Bronchial epithelial cell (primary cell): ENCODE data around the gene SLC12A3. TPM values are rescaled to one million over a fixed set of nuclear protein-coding genes. Genes with fewer than 3 reads are reported as not detected.
A peak's percentile ranks its signal among the peaks of the same experiment; 100 is the strongest.

ENCODE experiments used
- DNase-seq: peaks from one replicate; pipeline ENCODE4 v3.0.0-alpha.2; 2010; ENCODE audit warnings: low read depth
- FAIRE-seq: peaks from 2 replicates; lab custom pipeline; 2011; peaks lifted over from hg19 to GRCh38; lab: Jason Lieb, UNC
- H3K27me3 ChIP-seq: 2 replicates; pipeline ENCODE4 v1.5.1; 2011; ENCODE audit warnings: low read length; ENCODE audit not compliant: control insufficient read depth, insufficient read depth
- H3K36me3 ChIP-seq: 2 replicates; pipeline ENCODE4 v1.5.1; 2011; ENCODE audit warnings: low read length; ENCODE audit not compliant: control insufficient read depth, insufficient read depth
- H3K4me3 ChIP-seq: 2 replicates; pipeline ENCODE4 v1.5.1; 2011; ENCODE audit warnings: mild to moderate bottlenecking, low read depth, low read length, control low read depth
- total RNA-seq: library from RNA; depleted of rRNA; stranded (reverse); fragments of >200 nt; gene quantifications from 2 replicates; pipeline ENCODE4 v1.2.1, GENCODE V29; 2014
- TF ChIP-seq, protein P1 (sequence below): IDR thresholded peaks from 2 replicates; pipeline ENCODE4 v1.5.1; 2011; ENCODE audit warnings: mild to moderate bottlenecking, moderate library complexity, low read length, control low read depth, inconsistent platforms; ENCODE audit not compliant: insufficient read depth, severe bottlenecking

SLC12A3 gene
- total RNA-seq, 1 donor from 2014 or later, result not detected

DNA sequence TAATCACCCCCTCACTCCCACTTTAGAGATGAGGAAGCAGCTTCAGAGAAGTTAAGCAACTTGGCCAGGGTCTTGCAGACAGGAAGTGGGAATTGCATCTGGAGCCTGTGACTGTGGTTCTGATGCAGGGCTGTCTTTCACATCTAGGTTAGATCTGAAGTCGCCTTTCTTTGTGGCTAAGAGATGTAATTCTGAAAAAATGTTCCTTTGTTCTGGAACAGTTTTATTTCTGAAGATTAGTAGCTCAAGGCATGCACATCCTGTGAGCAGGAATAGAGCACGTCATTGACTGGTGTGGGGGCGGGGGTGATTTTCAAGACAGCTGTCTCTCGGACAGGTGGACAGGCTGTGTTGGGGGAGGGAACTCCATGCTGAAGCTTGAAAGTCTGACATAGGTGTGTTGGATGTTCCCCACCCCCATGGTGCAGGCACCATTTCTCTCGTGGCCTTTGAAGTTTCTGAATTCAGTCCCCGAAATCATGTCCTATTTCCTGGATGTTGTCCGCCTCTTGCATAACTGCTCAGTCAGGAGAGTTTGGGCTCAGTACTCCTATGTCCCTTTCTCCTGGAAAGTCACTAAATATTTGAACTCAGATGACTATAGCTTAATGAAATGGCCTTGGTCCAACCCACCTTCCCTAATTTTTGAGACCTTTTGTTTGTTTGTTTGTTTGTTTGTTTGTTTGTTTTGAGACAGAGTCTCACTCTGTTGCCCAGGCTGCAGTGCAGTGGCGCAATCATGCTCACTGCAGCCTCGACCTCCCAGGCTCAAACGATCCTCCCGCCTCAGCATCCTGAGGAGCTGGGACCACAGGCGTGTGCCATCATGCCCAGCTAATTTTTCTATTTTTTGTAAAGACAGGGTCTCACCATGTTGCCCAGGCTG, 45.9 kb downstream of the SLC12A3 start:
- DNase-seq, result peak; percentile 79
- no peaks in the 10 kb centered on the region for H3K36me3 ChIP-seq
- TF ChIP-seq, protein P1, sequence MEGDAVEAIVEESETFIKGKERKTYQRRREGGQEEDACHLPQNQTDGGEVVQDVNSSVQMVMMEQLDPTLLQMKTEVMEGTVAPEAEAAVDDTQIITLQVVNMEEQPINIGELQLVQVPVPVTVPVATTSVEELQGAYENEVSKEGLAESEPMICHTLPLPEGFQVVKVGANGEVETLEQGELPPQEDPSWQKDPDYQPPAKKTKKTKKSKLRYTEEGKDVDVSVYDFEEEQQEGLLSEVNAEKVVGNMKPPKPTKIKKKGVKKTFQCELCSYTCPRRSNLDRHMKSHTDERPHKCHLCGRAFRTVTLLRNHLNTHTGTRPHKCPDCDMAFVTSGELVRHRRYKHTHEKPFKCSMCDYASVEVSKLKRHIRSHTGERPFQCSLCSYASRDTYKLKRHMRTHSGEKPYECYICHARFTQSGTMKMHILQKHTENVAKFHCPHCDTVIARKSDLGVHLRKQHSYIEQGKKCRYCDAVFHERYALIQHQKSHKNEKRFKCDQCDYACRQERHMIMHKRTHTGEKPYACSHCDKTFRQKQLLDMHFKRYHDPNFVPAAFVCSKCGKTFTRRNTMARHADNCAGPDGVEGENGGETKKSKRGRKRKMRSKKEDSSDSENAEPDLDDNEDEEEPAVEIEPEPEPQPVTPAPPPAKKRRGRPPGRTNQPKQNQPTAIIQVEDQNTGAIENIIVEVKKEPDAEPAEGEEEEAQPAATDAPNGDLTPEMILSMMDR, result no peak
- FAIRE-seq, result no peak
- no peaks in the 10 kb centered on the region for H3K27me3 ChIP-seq
- H3K4me3 ChIP-seq, result no peak overlapping the region

DNA sequence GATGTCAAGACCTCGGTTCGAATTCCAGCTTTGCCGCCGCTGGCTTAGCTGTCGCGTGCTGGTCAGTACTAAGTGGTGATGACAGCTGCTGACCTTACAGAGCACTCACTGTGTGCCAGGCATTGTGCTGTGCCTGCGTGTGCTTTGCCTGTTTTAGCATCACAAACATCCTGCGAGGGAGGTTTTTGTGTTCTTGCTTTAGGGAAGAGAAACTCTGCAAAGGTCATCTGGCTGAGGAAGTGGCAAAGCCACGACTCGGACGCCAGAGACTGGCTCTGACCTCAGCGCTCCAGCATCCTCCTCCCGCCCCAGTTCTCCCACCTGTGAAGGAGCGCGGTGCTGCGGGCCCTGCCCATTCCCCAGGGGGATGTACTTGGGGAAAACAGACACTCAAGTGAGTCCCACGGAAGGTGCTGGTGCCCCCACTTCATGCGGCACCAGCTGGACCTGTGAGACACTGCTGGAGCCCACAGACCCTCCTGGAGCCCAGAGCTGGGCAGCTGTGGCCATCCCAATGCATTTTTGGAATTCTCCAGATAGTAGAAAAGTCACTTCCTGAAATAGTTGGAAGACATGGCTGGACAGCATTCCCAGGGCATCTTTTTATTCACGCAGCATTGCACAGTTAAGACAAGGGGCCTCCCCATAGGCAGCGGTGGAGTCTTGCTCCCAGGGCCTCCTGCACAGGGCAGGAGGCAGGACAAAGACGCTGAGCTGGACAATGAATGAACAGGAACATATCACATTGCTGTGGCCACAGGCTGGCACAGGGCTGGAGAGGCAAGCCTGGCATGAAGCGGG, 47.0 kb downstream of the SLC12A3 start:
- FAIRE-seq (no peak), DNase-seq (no peak)
- Histone ChIP-seq H3K27me3 (no peaks in the 10 kb centered on the region), H3K4me3 (no peak overlapping the region), H3K36me3 (no peaks in the 10 kb centered on the region)
- TF ChIP-seq, protein P1, result no peak

DNA sequence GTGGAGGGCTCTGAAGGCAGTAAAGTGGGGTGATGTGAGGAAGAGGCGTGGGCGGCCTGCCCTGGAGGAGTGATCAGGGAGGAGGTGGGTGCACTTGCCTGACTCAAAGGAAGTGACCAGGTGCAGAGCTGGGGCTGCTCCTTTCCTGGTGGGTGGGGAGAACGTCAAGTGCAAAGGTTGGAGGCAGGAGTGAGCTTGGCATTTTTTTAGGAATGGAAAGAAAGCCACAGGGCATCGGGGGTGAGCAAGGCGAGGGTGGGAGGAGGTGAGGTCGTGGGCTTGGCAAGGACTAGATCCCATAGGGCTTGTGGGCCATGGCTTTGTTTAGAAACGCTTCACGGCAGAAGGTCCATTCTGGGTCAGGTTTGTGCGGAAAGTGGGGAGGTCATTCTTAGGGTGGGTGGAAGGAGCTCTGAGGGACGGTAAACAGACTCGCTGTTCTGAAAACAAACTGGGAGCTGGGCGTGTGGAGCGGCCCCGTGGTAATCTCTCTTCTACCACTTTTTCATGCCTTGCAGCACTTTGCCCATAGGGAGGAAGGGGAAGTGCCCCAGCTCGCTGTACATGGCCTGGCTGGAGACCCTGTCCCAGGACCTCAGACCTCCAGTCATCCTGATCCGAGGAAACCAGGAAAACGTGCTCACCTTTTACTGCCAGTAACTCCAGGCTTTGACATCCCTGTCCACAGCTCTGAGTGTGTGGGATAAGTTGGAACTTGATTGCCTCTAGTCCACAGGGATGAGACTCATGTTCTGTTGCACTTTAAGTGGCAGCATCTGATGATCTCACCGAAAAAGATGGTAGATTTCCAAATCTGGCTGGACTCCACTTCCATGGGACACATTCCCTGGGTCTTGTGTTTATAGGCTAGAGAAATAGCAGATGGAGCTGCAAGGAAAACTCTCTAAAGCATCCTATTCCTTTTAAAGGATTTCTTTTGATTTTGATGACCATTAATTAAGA, 48.0 kb downstream of the SLC12A3 start:
- peak; percentile 92 for DNase-seq
- FAIRE-seq, result peak; percentile 98

DNA sequence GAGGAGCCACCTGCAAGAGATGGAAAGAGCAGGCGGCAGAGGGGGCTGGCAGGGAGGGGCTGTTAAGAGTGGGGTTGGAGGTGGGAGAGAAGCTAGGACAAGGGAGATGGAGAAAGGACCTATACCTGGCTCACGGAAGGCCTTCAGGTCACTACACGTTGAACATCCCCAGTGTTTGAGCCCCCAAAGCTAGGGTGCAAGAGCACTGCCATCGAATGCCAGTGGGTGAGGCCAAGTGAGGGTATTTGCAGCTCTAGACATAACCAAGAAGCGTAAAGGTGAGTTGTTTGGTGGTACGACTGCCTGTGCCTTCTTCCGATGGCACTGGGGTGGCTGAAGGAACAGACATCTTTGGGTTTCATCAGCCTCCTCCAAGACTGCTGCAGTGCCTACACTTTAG, 49.9 kb downstream of the SLC12A3 start:
- H3K27me3 ChIP-seq, result no peaks in the 10 kb centered on the region
- no peak overlapping the region for H3K4me3 ChIP-seq
- FAIRE-seq (no peak), DNase-seq (no peak)
- no peaks in the 10 kb centered on the region for H3K36me3 ChIP-seq
- TF ChIP-seq, protein P1, result no peak

More for the DNA sequence above, 48.0 kb downstream of the SLC12A3 start:
- no peaks in the 10 kb centered on the region for H3K36me3 ChIP-seq
- no peaks in the 10 kb centered on the region for H3K27me3 ChIP-seq
- H3K4me3 ChIP-seq, result no peak overlapping the region
- TF ChIP-seq, protein P1, result no peak
